HepG2 (cell line): Measurements from ENCODE around the gene SKI. TPM values are rescaled to one million over a fixed set of nuclear protein-coding genes. Genes with fewer than 3 reads are reported as not detected.

Experiments
- ATF7-NPFF ChIP-seq: sonication (generic); formaldehyde crosslinking; IDR thresholded peaks from 2 replicates; pipeline ENCODE4 v1.8.1; 2023; ENCODE audit warnings: mild to moderate bottlenecking, low read depth, missing genetic modification reagents, moderate library complexity
- DR1 ChIP-seq: sonication (generic); formaldehyde crosslinking; IDR thresholded peaks from 2 replicates; pipeline ENCODE4 v1.8.0; 2021; ENCODE audit warnings: mild to moderate bottlenecking, missing genetic modification reagents, inconsistent platforms
- HDAC6 ChIP-seq: fragments of 200-600 bp; sonication (generic); IDR thresholded peaks from 2 replicates; pipeline ENCODE4 v1.7.0; 2017; ENCODE audit warnings: mild to moderate bottlenecking, antibody characterized with exemption, low read length, low read depth
- HMG20A ChIP-seq: IDR thresholded peaks from 2 replicates; pipeline ENCODE4 v1.6.1; 2016; ENCODE audit warnings: borderline replicate concordance
- HNRNPL ChIP-seq: fragments of 200-400 bp; formaldehyde crosslinking; IDR thresholded peaks from 2 replicates; pipeline ENCODE4 v1.6.1; 2017; ENCODE audit warnings: mild to moderate bottlenecking, low read depth, low read length
- MIXL1 ChIP-seq: IDR thresholded peaks from 2 replicates; pipeline ENCODE4 v1.6.1; 2016
- MZF1 ChIP-seq: sonication (generic); formaldehyde crosslinking; IDR thresholded peaks from 2 replicates; pipeline ENCODE4 v1.8.1; 2023; ENCODE audit warnings: mild to moderate bottlenecking, missing genetic modification reagents, borderline replicate concordance
- NFATC3 ChIP-seq: sonication (generic); formaldehyde crosslinking; IDR thresholded peaks from 2 replicates; pipeline ENCODE4 v1.5.1; 2020; ENCODE audit warnings: mild to moderate bottlenecking, missing genetic modification reagents
- NFIB ChIP-seq: sonication (generic); formaldehyde crosslinking; IDR thresholded peaks from 2 replicates; pipeline ENCODE4 v1.9.0; 2021; ENCODE audit warnings: missing genetic modification reagents, mild to moderate bottlenecking, borderline replicate concordance
- RFX1 ChIP-seq: fragments of 450-650 bp; IDR thresholded peaks from 2 replicates; pipeline ENCODE4 v1.6.1; 2017
- TIGD3 ChIP-seq: sonication (generic); formaldehyde crosslinking; IDR thresholded peaks from 2 replicates; pipeline ENCODE4 v1.5.1; 2020; ENCODE audit warnings: mild to moderate bottlenecking, missing genetic modification reagents, borderline replicate concordance
- ZBTB3 ChIP-seq: sonication (generic); formaldehyde crosslinking; IDR thresholded peaks from 2 replicates; pipeline ENCODE4 v1.4.0; 2020; ENCODE audit warnings: low read depth, mild to moderate bottlenecking, moderate library complexity, missing genetic modification reagents, borderline replicate concordance
- ZBTB43 ChIP-seq: sonication (generic); formaldehyde crosslinking; conservative IDR thresholded peaks from 2 replicates; pipeline ENCODE4 v1.4.0; 2020; ENCODE audit warnings: missing genetic modification reagents
- ZBTB7B ChIP-seq: sonication (generic); formaldehyde crosslinking; IDR thresholded peaks from 2 replicates; pipeline ENCODE4 v1.4.0; 2020; ENCODE audit warnings: missing genetic modification reagents
- ZGPAT ChIP-seq: IDR thresholded peaks from 2 replicates; pipeline ENCODE4 v1.6.1; 2016; ENCODE audit warnings: mild to moderate bottlenecking
- ZNF274 ChIP-seq: sonication (generic); formaldehyde crosslinking; IDR thresholded peaks from 2 replicates; pipeline ENCODE4 v1.5.1; 2020; ENCODE audit warnings: mild to moderate bottlenecking, missing genetic modification reagents
- ZNF3 ChIP-seq: IDR thresholded peaks from 2 replicates; pipeline ENCODE4 v1.7.0; 2017; ENCODE audit warnings: inconsistent platforms
- ZNF496 ChIP-seq: sonication (generic); formaldehyde crosslinking; IDR thresholded peaks from 2 replicates; pipeline ENCODE4 v1.8.1; 2023; ENCODE audit warnings: mild to moderate bottlenecking, moderate library complexity, missing genetic modification reagents; ENCODE audit not compliant: insufficient replicate concordance
- ZNF564 ChIP-seq: sonication (generic); formaldehyde crosslinking; IDR thresholded peaks from 2 replicates; pipeline ENCODE4 v1.8.1; 2023; ENCODE audit warnings: mild to moderate bottlenecking, missing genetic modification reagents
- ZNF619 ChIP-seq: sonication (generic); formaldehyde crosslinking; IDR thresholded peaks from 2 replicates; pipeline ENCODE4 v1.4.0; 2020; ENCODE audit warnings: mild to moderate bottlenecking, missing genetic modification reagents
- ZNF780A ChIP-seq: sonication (generic); formaldehyde crosslinking; IDR thresholded peaks from 2 replicates; pipeline ENCODE4 v1.8.0; 2022; ENCODE audit warnings: mild to moderate bottlenecking, missing genetic modification reagents, moderate library complexity
- ZNF879 ChIP-seq: sonication (generic); formaldehyde crosslinking; IDR thresholded peaks from 2 replicates; pipeline ENCODE4 v1.8.1; 2023; ENCODE audit warnings: missing genetic modification reagents
- ZSCAN12 ChIP-seq: sonication (generic); formaldehyde crosslinking; IDR thresholded peaks from 2 replicates; pipeline ENCODE4 v1.9.0; 2021; ENCODE audit warnings: mild to moderate bottlenecking, missing genetic modification reagents
- ZSCAN20 ChIP-seq: sonication (generic); formaldehyde crosslinking; IDR thresholded peaks from 2 replicates; pipeline ENCODE4 v1.4.0; 2020; ENCODE audit warnings: missing genetic modification reagents, mild to moderate bottlenecking, borderline replicate concordance
- ZSCAN25 ChIP-seq: sonication (generic); formaldehyde crosslinking; IDR thresholded peaks from 2 replicates; pipeline ENCODE4 v1.8.0; 2022; ENCODE audit warnings: mild to moderate bottlenecking, missing genetic modification reagents
- polyA plus RNA-seq, 8 experiments: library from polyadenylated mRNA; depleted of rRNA in 3 of 8; stranded (reverse) in 7 of 8; unstranded in 1 of 8; fragments of >200 nt; fragmentation: Illumina TruSeq in 4 of 8; extraction: Trizol in 4 of 8; gene quantifications; 2 replicates each; pipeline versions ENCODE4 v1.2.1 to v1.2.3, GENCODE V29; 2011 to 2016; ENCODE audit warnings: low read depth in 4 of 8, missing spikeins in 1 of 8, mixed read lengths in 1 of 8; ENCODE audit not compliant: insufficient read depth in 1 of 8
- total RNA-seq, 5 experiments: library from RNA; depleted of rRNA; stranded (reverse); fragments of >200 nt; fragmentation: Illumina TruSeq; extraction: Trizol; gene quantifications; 2 replicates each; pipeline ENCODE4 v1.2.3, GENCODE V29; 2016; ENCODE audit warnings: low read depth in 1 of 5
- TF ChIP-seq, protein P1 (sequence below): sonication (generic); formaldehyde crosslinking; IDR thresholded peaks from 2 replicates; pipeline ENCODE4 v1.4.0; 2020; ENCODE audit warnings: mild to moderate bottlenecking, missing genetic modification reagents
- TF ChIP-seq, protein P2 (sequence below): sonication (generic); formaldehyde crosslinking; IDR thresholded peaks from 2 replicates; pipeline ENCODE4 v1.5.0; 2020; ENCODE audit warnings: mild to moderate bottlenecking, low read depth, missing genetic modification reagents, borderline replicate concordance
- TF ChIP-seq, protein P3 (sequence below): sonication (generic); formaldehyde crosslinking; IDR thresholded peaks from 2 replicates; pipeline ENCODE4 v1.5.0; 2020; ENCODE audit warnings: missing genetic modification reagents, mild to moderate bottlenecking, borderline replicate concordance

SKI gene
- total and polyA plus RNA-seq, 2 of the 13 experiments (the other 11 are each of a cell fraction or from before 2014, with no cell fraction given) = 4.7 to 6.9 TPM

DNA sequence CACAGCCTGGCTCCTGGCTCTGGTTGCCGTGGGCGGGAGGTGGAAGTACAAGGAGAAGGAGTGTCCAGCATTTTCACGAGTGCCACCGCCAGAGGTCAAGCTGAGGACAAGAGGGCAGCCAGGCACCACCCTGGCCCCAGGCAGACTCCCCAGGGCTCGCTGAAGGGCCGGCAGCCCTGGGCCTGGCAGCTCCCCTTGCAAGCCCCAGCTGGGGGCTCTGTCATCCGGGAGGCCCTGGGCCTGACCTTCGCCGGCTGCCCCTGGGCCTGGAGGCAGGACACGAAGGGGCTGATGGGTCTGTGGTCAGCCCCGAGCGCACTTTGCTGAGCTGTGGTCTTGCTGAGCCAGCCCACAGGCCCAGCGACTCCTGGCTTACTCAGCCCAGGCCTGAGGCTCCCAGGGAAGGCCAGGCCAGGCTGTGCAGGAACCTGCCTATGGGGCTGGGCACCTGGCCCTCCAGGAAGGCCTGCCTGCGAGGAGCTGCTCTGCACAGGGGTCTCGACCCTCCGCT, 88.4 kb downstream of the SKI start (continued):
- TF ChIP-seq ZBTB7B (CRISPR knock-in tag) (no peak), DR1 (no peak), MZF1 (CRISPR knock-in tag) (peak; percentile 34; the same call in 1 of the 2 replicates), ZNF274 (CRISPR knock-in tag) (no peak), NFIB (CRISPR knock-in tag) (no peak), ZBTB3 (CRISPR knock-in tag) (no peak), ATF7-NPFF (0 out of 2 replicates have a peak, but pooled peaks have one; percentile 27), ZNF780A (no peak), RFX1 (no peak), ZNF564 (no peak), MIXL1 (CRISPR knock-in tag) (no peak), ZGPAT (CRISPR knock-in tag) (no peak), TIGD3 (CRISPR knock-in tag) (no peak), ZNF496 (CRISPR knock-in tag) (no peak), HMG20A (no peak), HDAC6 (no peak), ZBTB43 (no peak), ZSCAN20 (CRISPR knock-in tag) (no peak), ZSCAN12 (CRISPR knock-in tag) (no peak), HNRNPL (0 out of 2 replicates have a peak, but pooled peaks have one; percentile 38), ZSCAN25 (no peak), NFATC3 (no peak), ZNF879 (no peak), ZNF3 (no peak), ZNF619 (CRISPR knock-in tag) (no peak)
- TF ChIP-seq, protein P1, sequence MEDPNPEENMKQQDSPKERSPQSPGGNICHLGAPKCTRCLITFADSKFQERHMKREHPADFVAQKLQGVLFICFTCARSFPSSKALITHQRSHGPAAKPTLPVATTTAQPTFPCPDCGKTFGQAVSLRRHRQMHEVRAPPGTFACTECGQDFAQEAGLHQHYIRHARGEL (CRISPR knock-in tag) = no peak
- TF ChIP-seq, protein P2, sequence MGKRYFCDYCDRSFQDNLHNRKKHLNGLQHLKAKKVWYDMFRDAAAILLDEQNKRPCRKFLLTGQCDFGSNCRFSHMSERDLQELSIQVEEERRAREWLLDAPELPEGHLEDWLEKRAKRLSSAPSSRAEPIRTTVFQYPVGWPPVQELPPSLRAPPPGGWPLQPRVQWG (CRISPR knock-in tag) = no peak
- TF ChIP-seq, protein P3, sequence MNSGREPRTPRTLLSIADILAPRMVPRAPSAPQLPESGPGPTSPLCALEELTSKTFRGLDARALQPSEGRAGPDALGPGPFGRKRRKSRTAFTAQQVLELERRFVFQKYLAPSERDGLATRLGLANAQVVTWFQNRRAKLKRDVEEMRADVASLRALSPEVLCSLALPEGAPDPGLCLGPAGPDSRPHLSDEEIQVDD (CRISPR knock-in tag) = peak; percentile 26; the same call in 1 of the 2 replicates
